Esophagus squamous epithelium (tissue), 4 donors: ENCODE data around the gene FAM90A1.
"Not testable (repeated sequence)": the region's sequence is repeated elsewhere in the genome, so short reads cannot be mapped to it uniquely, and the experiment has no call there.

Experiments used
- CTCF ChIP-seq, 6 experiments: fragments of 450-650 bp in 4 of 6; fragments of 200-600 bp in 2 of 6; sonication (generic) in 2 of 6; IDR thresholded peaks; one replicate each; pipeline ENCODE4 v1.5.1; 2016 to 2019; ENCODE audit warnings: antibody characterized with exemption in 6 of 6, mild to moderate bottlenecking in 4 of 6, moderate library complexity in 4 of 6
- POLR2A ChIP-seq, 4 donors: fragments of 450-650 bp; IDR thresholded peaks; one replicate each; pipeline ENCODE4 v1.6.1; 2017; ENCODE audit warnings: antibody characterized with exemption in 4 of 4, mild to moderate bottlenecking in 4 of 4, moderate library complexity in 3 of 4

DNA sequence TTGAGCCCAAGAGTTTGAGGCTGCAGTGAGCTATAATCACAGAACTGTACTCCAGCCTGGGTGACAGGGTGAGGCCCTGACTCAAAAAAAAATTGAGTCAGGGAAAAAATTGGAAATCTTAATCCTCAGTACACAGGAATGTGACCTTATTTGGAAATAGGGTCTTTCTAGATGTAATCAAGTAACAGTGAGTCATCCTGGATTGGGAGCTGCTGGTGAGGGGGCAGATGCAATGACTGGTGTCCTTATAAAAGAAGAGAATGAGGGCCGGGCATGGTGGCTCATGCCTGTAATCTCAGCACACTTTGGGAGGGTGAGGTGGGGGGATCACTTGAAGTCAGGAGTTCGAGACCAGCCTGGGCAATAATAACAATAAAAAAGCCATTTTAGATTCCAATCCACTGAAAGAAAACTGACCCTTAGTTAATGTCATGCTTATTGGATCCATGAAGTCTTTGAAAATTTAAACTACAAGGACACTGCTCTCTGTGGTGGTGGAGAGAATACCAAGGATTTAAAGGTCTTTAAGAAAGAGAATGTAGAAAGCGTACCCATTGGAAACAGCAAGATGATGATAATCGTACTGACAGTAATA, 19.6 kb upstream of the FAM90A1 start:
- TF ChIP-seq CTCF, POLR2A (IDR thresholded peaks at IDR 0.05): not testable (repeated sequence)
